Measurements from ENCODE around the gene CELF2.

The CELF2 gene

GRCh38 chr10:11110539-11110938 is 92.9 kb downstream of the CELF2 start:
- H3K9me3 ChIP-seq (ENCODE audit: control insufficient read depth, insufficient read depth, low read length), result no peaks in the 10 kb centered on the region
- peaks cover 13% of the 10 kb centered on the region for H3K27me3 ChIP-seq (ENCODE audit: control insufficient read depth, low read length)
- no peaks in the 10 kb centered on the region for H3F3A ChIP-seq (ENCODE audit: control insufficient read depth, insufficient read depth)
- H3K9me2 ChIP-seq (replicated peaks; ENCODE audit: control insufficient read depth, low read length), result no peaks in the 10 kb centered on the region
- TF ChIP-seq EZH2phosphoT487 (IDR thresholded peaks at IDR 0.05; ENCODE audit: borderline replicate concordance, low read length), result no peak
- TF ChIP-seq CTCF (IDR thresholded peaks at IDR 0.05; ENCODE audit: low read depth, low read length, poor library complexity, severe bottlenecking), result no peak
- no peaks in the 10 kb centered on the region for H3K36me3 ChIP-seq (ENCODE audit: control insufficient read depth, low read length)
- no peak overlapping the region for H3K27ac ChIP-seq (ENCODE audit: low read depth, low read length)
- H3K4me1 ChIP-seq (ENCODE audit: control insufficient read depth, low read length), result no peaks in the 10 kb centered on the region; the same call in 1 of the 2 replicates
- H3K79me2 ChIP-seq (ENCODE audit: control insufficient read depth, low read length), result no peaks in the 10 kb centered on the region
- no peak overlapping the region for H3K4me2 ChIP-seq (ENCODE audit: low read length)
- no peaks in the 10 kb centered on the region for H4K20me1 ChIP-seq (ENCODE audit: control insufficient read depth, insufficient read depth, low read depth, low read length)
- no peak overlapping the region for H3K4me3 ChIP-seq (ENCODE audit: low read length)

DNA sequence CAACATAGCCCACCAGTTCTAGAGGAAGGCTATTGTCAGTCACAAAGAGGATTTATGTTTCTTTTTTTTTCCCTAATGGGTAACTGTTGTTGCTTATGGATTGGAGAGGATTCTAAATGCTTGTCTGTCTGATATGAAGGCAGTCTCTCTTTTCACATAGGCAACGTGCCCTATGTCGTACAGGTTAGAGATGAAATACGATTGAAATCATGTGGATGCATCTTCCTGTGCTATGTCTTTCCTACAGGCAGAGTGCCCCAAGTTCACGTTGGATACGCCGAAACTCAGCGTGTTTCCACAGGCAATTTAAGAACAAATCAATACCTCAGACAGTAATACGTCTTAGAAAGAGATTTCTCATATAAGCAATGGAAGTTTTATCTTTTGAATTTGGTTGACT is 93.8 kb downstream of the CELF2 start:
- H3K9me3 ChIP-seq (ENCODE audit: control insufficient read depth, insufficient read depth, low read length), result no peaks in the 10 kb centered on the region
- no peak for TF ChIP-seq CTCF (IDR thresholded peaks at IDR 0.05; ENCODE audit: low read depth, low read length, poor library complexity, severe bottlenecking)
- TF ChIP-seq EZH2phosphoT487 (IDR thresholded peaks at IDR 0.05; ENCODE audit: borderline replicate concordance, low read length), result no peak
- no peaks in the 10 kb centered on the region for H3K36me3 ChIP-seq (ENCODE audit: control insufficient read depth, low read length)
- H3K27ac ChIP-seq (ENCODE audit: low read depth, low read length), result no peak overlapping the region
- H3K79me2 ChIP-seq (ENCODE audit: control insufficient read depth, low read length), result no peaks in the 10 kb centered on the region
- H4K20me1 ChIP-seq (ENCODE audit: control insufficient read depth, insufficient read depth, low read depth, low read length), result no peaks in the 10 kb centered on the region
- H3K4me2 ChIP-seq (ENCODE audit: low read length), result no peak overlapping the region
- no peaks in the 10 kb centered on the region for H3F3A ChIP-seq (ENCODE audit: control insufficient read depth, insufficient read depth)
- H3K27me3 ChIP-seq (ENCODE audit: control insufficient read depth, low read length), result peaks cover 13% of the 10 kb centered on the region
- no peak overlapping the region for H3K4me3 ChIP-seq (ENCODE audit: low read length)
- H3K4me1 ChIP-seq (ENCODE audit: control insufficient read depth, low read length), result no peaks in the 10 kb centered on the region; the same call in 1 of the 2 replicates
- H3K9me2 ChIP-seq (replicated peaks; ENCODE audit: control insufficient read depth, low read length), result no peaks in the 10 kb centered on the region

DNA sequence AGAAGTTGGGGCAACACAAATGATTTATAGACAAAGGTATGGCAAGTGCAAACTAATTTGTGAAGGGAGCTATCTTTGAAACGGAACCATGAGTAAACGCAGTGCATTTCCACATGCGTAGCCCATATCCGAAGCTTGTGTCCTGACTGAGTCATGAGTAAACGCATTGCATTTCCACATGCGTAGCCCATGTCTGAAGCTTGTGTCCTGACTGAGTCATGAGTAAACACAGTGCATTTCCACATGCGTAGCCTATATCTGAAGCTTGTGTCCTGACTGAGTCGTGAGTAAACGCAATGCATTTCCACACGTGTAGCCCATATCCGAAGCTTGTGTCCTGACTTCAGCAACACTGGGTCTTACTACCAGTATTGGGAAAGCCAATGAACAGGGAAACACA is 95.0 kb downstream of the CELF2 start:
- TF ChIP-seq EZH2phosphoT487 (IDR thresholded peaks at IDR 0.05; ENCODE audit: borderline replicate concordance, low read length) (no peak), CTCF (IDR thresholded peaks at IDR 0.05; ENCODE audit: low read depth, low read length, poor library complexity, severe bottlenecking) (no peak)
- H3K4me3 ChIP-seq (ENCODE audit: low read length), result no peak overlapping the region
- H3F3A ChIP-seq (ENCODE audit: control insufficient read depth, insufficient read depth), result no peaks in the 10 kb centered on the region
- H3K36me3 ChIP-seq (ENCODE audit: control insufficient read depth, low read length), result no peaks in the 10 kb centered on the region
- H3K27ac ChIP-seq (ENCODE audit: low read depth, low read length), result no peak overlapping the region
- no peaks in the 10 kb centered on the region for H3K79me2 ChIP-seq (ENCODE audit: control insufficient read depth, low read length)
- no peaks in the 10 kb centered on the region for H3K9me2 ChIP-seq (replicated peaks; ENCODE audit: control insufficient read depth, low read length)
- peaks cover 13% of the 10 kb centered on the region for H3K27me3 ChIP-seq (ENCODE audit: control insufficient read depth, low read length)
- H3K4me2 ChIP-seq (ENCODE audit: low read length), result no peak overlapping the region
- H4K20me1 ChIP-seq (ENCODE audit: control insufficient read depth, insufficient read depth, low read depth, low read length), result no peaks in the 10 kb centered on the region
- no peaks in the 10 kb centered on the region; the same call in 1 of the 2 replicates for H3K4me1 ChIP-seq (ENCODE audit: control insufficient read depth, low read length)
- no peaks in the 10 kb centered on the region for H3K9me3 ChIP-seq (ENCODE audit: control insufficient read depth, insufficient read depth, low read length)

All from DOHH2 (cell line).